Inferior parietal cortex (tissue), 1 donor: ENCODE measurements around the gene STON2.

Experiments used
- DNase-seq: peaks from one replicate; pipeline ENCODE4 v3.0.0-alpha.2; 2016; ENCODE audit errors: extremely low spot score

Gene STON2

GRCh38 chr14:81336009-81336408 lies 64.1 kb downstream of the STON2 start:
- no peak for DNase-seq

GRCh38 chr14:81332725-81333124 lies 67.4 kb downstream of the STON2 start:
- no peak for DNase-seq

- DNase-seq = no peak
These were observed 68.7 kb downstream of the STON2 start for GRCh38 chr14:81331229-81332021.

GRCh38 chr14:81330619-81331122 lies 69.5 kb downstream of the STON2 start:
- DNase-seq = no peak

GRCh38 chr14:81329640-81330381 lies 70.3 kb downstream of the STON2 start:
- DNase-seq = no peak

- DNase-seq = no peak
These were observed 73.7 kb downstream of the STON2 start for GRCh38 chr14:81326451-81326850.

GRCh38 chr14:81324011-81324410 lies 76.1 kb downstream of the STON2 start:
- DNase-seq = no peak

- no peak for DNase-seq
These were observed 77.0 kb downstream of the STON2 start for GRCh38 chr14:81323093-81323492.

GRCh38 chr14:81319946-81320345 lies 80.2 kb downstream of the STON2 start:
- no peak for DNase-seq

- DNase-seq = no peak
These were observed 80.8 kb downstream of the STON2 start for GRCh38 chr14:81319314-81319713.

- no peak for DNase-seq
These were observed 84.8 kb downstream of the STON2 start for GRCh38 chr14:81315341-81315740.

GRCh38 chr14:81314443-81315175 lies 85.5 kb downstream of the STON2 start:
- no peak for DNase-seq

- no peak for DNase-seq
These were observed 86.2 kb downstream of the STON2 start for GRCh38 chr14:81313775-81314429.

GRCh38 chr14:81313200-81313599 lies 86.9 kb downstream of the STON2 start:
- DNase-seq = no peak

GRCh38 chr14:81312289-81312876 lies 87.7 kb downstream of the STON2 start:
- DNase-seq = no peak

GRCh38 chr14:81311778-81312177 lies 88.3 kb downstream of the STON2 start:
- DNase-seq = no peak

- DNase-seq = no peak
These were observed 89.0 kb downstream of the STON2 start for GRCh38 chr14:81311141-81311540.

GRCh38 chr14:81310606-81311005 lies 89.5 kb downstream of the STON2 start:
- DNase-seq = no peak

GRCh38 chr14:81309511-81309910 lies 90.6 kb downstream of the STON2 start:
- no peak for DNase-seq

- no peak for DNase-seq
These were observed 94.4 kb downstream of the STON2 start for GRCh38 chr14:81305743-81306142.

- no peak for DNase-seq
These were observed 95.1 kb downstream of the STON2 start for GRCh38 chr14:81305065-81305464.
